Glomerular visceral epithelial cell (primary cell): Measurements from ENCODE around the gene APOBR.
A peak's percentile ranks its signal among the peaks of the same experiment; 100 is the strongest.
"Not testable (repeated sequence)": the region's sequence is repeated elsewhere in the genome, so short reads cannot be mapped to it uniquely, and the experiment has no call there.

Source experiments
- DNase-seq: peaks from one replicate; pipeline ENCODE4 v3.0.0-alpha.2; 2016; ENCODE audit errors: extremely low spot score

Gene APOBR

DNA sequence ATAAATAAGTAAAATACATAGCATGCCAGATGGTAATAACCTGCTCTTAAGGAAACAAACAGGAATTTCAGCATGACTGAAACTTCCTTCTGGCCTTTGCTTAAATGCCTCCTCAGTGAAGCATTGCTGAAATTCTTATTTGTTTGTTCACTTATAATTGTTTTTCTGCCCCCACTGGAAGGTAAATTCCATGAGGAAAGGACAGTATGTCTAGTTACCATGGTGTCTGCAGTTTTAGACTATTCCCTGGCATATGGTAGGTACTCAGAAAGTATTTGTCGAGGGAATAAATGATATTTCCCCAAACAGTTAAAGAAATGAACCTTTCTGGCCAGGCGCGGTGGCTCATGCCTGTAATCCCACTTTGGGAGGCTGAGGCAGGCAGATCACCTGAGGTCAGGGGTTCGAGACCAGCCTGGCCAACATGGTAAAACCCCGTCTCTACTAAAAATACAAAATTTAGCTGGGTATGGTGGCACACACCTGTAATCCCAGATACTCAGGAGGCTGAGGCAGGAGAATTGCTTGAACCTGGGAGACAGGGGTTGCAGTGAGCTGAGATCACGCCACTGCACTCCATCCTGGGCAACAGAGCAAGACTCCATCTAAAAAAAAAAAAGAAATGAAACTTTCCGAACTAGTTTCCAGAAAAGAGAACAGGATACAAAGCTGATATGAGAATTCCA lies 32.8 kb downstream of the APOBR start:
- DNase-seq: not testable (repeated sequence)

DNA sequence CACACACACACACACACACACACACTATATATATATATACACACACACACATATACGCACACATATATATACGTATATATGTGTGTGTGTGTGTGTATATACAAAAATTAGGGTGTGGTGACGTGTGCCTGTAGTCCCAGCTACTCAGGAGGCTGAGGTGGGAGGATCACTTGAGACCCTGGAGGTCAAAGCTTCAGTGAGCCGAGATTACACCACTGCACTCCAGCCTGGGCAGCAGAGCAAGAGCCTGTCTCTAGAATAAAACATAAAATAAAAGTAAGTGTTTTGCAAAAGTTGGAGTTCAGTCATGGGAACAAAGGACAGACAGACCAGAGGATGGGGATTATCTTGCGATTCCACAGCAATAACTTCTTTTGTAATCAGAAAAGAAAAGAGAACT lies 33.5 kb downstream of the APOBR start:
- no peak for DNase-seq

DNA sequence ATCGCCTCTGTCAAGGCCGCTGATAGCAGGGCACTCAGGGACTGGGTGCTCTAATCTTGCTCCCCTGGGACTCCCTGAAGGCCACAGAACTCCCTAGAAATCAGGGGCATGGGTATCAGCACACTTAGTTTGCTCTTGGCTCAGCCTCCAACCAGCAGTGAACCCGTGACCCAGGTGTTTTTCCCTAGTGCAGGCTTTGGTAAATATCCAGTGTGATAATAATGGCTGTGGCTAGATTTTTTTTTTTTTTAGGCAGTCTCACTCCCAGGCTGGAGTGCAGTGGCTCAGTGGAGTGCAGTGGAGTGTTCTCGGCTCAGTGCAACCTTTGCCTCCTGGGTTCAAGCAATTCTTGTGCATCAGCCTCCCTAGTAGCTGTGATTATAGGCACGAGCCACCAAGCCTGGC lies 34.0 kb downstream of the APOBR start:
- DNase-seq: no peak

GRCh38 chr16:28529124-28529523 lies 34.7 kb downstream of the APOBR start:
- DNase-seq: no peak

- no peak for DNase-seq
Observed at GRCh38 chr16:28531777-28532744, 37.6 kb downstream of the APOBR start.

DNA sequence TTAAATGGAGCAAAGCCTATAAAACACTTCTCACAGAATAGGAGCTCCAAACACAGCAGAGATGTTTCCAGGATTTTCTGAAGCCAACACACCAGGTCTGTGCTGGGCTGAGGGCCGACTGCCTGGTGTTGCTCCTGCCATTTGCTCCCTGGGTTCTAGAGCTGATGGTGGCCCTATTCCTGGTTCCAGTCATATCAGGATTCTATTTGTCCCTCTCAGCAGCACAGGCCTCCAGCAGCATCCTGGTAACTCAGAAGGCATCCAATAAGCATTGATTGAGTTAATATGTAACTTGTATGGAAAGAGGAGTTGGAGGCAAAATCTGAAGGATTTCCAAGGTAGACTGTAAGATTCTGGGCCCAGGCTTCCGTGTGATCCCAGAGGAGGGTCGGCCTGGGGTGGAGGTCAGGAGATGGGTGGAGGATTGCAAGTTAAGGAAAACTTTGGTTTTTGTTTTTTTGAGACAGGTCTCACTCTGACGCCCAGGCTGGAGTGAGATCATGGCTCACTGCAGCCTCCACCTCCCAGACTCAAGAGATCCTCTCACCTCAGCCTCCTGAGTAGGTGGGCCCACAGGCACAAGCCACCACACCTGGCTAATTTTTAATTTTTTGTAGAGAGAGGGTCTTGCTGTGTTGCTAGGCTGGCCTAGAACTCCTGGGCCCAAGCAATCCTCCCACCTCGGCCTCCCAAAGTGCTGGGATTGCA lies 38.7 kb downstream of the APOBR start:
- no peak for DNase-seq

DNA sequence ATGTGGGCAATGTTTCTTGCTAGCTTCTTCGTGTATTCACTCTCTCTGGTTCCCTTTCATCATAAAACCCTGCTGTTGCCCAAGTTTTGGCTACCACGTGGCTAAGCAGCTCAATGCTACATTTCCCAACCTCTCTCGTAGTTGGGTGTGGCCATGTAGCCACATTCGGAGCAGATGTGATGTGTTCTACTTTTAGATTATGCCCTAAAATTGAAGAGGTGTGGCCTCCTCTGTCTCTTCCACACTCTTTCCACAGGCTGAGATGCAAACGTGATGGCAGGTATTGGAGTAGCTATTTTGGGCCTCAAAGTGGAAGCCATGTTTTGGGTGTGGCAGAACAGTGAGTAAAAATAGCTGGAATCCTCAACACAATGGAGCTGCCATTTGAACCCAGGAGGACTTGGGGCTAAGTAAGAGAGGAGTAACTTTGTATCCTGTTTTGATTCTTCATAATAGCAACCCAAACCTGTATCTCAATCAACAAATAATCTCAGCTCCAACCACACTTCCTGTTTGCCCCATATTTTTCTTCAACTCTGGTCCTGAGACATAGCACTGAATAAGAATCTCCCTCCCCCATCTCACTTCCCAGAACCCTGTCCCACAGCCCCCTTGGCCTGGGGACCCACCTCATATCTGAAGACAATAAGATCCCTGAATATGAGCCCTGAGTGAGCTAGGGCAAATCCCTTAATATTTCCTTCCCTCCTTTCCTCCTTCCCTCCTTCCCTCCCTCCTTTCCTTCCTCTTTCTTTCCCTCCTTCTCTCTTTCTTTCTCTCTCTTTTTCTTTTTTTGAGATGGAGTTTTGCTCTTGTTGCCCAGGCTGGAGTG lies 40.3 kb downstream of the APOBR start:
- no peak for DNase-seq

GRCh38 chr16:28537076-28537475 lies 42.6 kb downstream of the APOBR start:
- no peak for DNase-seq

DNA sequence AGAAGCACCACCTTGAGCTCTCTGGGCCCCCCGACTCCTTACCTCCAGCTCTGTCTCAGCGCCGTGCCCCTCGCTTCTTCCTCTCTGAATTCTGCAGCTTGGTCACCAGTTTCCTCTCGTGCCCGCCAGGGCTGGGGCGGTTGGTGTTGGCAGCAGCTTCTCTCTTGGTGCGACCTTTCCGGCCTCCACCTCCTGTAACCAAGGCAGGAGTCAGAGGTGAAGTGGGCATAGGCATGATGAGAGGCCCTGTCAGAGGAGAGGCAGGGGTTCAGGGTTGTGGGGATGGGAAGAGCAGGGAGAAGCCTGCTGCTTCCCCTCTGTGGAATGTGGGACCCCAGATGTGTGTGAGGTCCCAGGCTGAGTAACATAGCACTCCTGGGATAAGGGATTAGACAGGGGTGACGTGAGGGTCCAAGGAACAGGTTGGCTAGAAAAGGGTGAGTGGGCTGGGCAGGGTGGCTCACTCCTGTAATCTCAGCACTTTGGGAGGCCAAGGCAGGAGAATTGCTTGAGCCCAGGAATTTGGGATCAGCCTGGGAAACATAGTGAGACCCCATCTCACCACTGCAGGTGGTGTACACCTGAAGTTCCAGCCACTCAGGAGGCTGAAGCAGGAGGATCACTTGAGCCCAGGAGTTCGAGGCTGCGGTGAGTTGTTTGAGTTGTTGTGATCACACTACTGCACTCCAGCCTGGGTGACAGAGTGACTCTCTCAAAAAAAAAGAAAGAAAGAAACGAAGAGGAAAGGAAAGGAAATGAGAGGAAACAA lies 43.7 kb downstream of the APOBR start:
- DNase-seq: no peak

- peak; percentile 85 for DNase-seq
Observed at GRCh38 chr16:28538733-28539596, 44.5 kb downstream of the APOBR start, which contains the start of gene NUPR1. Gene NUPR1 (minus strand): TSS chr16:28538974. CDS start chr16:28538907, 67 bp downstream.

- DNase-seq: no peak
Observed at GRCh38 chr16:28540346-28540745, 45.9 kb downstream of the APOBR start.

GRCh38 chr16:28542646-28543045 lies 48.2 kb downstream of the APOBR start:
- DNase-seq: no peak

DNA sequence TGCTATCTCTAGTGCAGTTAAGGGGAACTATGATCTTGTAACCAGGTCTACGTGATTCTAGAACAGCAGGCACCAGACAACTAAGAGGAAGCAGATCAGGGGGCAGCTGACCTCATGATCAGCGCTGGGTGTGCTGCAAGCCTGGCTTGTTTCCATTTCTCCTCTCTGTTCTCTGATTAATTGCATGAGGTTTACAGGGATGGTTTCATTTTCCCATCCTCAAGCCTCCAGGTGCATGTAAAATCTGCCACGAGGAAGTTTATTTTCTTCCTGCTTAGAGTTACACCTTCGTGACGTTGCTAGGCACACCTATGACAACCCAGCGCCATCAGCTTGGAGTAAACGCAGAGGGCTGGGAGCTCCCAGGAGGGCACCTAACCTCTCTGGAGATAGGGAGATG lies 48.6 kb downstream of the APOBR start:
- peak; percentile 12 for DNase-seq

GRCh38 chr16:28544998-28545397 lies 50.6 kb downstream of the APOBR start:
- no peak for DNase-seq

DNA sequence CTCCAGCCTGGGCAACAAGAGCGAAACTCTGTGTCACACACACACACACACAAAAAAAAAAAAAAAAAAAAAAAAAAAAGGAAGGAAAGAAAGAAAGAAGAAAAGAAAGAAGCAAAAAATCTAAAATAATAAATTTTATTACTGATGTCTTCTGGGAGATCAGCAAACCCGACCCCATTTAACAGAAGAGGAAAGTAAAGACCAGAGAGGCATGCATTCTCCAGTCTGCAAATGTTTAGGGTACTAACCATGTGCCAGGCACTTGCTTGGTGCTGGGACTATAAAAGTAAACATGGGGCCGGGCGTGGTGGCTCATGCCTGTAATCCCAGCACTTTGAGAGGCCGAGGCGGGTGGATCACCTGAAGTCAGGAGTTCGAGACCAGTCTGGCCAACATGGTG lies 51.5 kb downstream of the APOBR start:
- DNase-seq: not testable (repeated sequence)

DNA sequence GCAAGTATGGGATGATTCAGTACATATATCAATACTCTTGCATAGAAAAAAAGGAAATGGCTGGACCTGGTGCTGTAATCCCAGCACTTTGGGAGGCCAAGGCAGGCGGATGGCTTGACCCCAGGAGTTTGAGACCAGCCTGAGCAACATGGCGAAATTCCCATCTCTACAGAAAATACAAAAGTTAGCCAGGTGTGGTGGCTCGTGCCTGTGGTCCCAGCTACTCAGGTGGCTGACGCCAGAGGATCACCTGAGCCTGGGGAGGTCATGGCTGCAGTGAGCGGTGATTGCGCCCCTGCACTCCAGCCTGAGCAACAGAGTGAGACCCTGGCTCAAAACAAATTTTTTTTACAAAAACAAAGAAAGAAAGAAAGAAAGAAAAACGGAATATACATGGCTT lies 52.2 kb downstream of the APOBR start:
- DNase-seq: no peak

DNA sequence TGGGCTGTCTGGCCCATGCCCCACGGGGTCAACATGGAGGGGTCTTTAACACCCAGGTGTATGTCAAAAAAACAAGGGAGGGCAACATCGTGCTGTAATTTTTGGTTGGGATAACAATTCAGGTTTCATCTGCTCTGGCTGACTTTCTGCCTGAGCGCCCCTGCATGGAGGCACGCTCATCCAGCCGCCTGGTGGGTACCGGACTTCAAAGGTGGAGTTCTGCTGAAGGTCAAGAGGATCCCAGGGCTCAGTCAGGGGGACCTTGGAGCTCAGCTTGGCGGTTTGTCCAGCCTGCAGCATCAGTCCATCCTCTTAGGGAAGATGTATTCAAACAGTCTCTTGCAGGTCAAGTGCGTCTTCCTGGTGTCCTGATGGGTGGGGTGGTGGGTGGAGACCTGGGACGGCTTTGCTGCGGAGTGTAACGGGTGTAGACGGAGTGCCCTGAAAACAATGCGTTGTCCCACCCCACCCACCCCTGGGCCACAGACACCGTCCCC lies 53.9 kb downstream of the APOBR start:
- no peak for DNase-seq
